HG02840 (cell line): ENCODE data around the gene FRMD1.

Source experiments
- ATAC-seq: cut with Tn5 transposase; IDR thresholded peaks from one replicate; pipeline ENCODE4 v1.9.1; 2021; ENCODE audit warnings: mild to moderate bottlenecking, moderate library complexity, moderate number of reproducible peaks; ENCODE audit not compliant: unreplicated experiment, low FRiP score

FRMD1 gene

DNA sequence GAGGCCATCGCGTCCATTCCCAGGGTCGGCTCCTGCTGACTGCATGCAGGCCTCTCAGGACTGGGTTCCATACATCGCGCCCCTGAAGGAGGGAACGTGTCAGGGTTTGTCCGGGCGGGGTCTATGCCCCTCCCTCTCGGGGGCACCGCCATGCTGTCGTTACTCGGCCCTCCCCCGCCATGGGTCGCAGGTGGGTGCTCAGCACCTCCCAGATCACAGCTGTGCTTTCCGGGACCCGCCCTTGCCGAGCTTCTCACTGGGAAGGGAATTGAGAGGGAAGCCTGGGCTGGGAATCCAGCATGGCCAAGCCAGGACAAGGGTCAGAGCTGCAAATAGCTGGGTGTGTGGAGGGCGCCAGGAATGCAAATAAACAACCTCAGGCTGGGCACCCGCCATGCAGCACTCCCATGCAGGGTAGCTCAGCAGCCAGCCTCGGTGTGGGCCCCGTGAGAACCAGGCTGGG is at the start of gene FRMD1:
Gene FRMD1 (minus strand): TSS at position 270 of the 463 bp plus-strand sequence. CDS start 118 bp downstream, at position 152.
- no peak for ATAC-seq

- ATAC-seq: no peak
Measured at GRCh38 chr6:168128006-168128630, 49.1 kb upstream of the FRMD1 start.

DNA sequence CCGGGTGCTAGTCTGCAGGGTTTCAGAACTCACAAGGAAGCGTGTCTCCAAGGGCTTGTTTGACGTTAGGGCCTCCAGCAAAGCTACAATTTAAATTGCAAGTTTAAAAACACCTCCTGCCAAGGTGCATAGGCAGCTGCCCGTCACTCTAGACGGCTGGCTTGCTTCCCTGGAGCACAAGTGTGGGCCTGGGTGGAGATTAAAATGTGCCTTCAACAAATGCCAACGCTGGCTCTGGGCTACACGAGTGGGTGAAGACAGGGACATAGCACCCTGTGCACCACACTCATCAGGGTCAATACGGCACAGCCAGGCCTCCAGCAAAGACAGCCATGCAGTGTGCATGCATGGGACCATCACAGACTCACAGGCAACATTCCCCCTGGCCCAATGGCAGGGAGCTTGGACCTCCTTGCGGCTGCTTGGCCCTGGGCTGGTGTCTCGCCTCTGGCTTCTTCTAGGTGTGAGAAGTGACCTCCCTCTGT is 48.4 kb upstream of the FRMD1 start:
- no peak for ATAC-seq

- ATAC-seq: no peak
Measured at GRCh38 chr6:168126566-168127383, 47.8 kb upstream of the FRMD1 start.

DNA sequence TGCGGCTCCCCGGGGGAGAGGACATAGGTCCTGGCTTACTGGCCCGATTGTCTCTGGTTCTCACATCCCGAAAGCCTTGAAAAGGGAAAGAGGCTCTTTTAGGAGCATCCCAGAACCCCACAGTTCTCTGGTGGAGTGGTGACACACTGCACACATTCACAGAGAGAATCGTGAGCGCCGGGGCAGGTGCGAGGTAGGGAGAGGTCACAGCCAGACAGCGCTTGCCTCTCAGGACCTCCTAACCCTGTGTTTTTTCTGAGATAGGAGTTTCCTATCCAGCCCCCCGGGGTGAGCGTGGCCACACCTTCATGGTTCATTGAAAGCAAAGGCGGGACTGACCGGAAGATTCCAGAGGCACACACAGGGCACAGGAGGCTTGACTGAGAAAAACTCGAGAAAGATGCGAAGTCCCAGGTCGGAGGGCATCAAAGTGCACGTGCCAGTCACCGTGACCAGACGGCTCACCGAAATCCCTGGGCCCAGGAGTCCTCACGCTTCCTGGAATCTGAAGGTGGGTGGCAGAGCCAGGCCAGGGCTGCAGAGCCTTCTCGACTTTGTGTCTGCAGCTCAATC is 46.5 kb upstream of the FRMD1 start:
- no peak for ATAC-seq

GRCh38 chr6:168124921-168125320 is 45.9 kb upstream of the FRMD1 start:
- ATAC-seq: no peak

- no peak for ATAC-seq
Measured at GRCh38 chr6:168124158-168124557, 45.1 kb upstream of the FRMD1 start.

- ATAC-seq: no peak
Measured at GRCh38 chr6:168123165-168123911, 44.3 kb upstream of the FRMD1 start.

- ATAC-seq: no peak
Measured at GRCh38 chr6:168122521-168122920, 43.5 kb upstream of the FRMD1 start.

GRCh38 chr6:168122011-168122410 is 43.0 kb upstream of the FRMD1 start:
- no peak for ATAC-seq

DNA sequence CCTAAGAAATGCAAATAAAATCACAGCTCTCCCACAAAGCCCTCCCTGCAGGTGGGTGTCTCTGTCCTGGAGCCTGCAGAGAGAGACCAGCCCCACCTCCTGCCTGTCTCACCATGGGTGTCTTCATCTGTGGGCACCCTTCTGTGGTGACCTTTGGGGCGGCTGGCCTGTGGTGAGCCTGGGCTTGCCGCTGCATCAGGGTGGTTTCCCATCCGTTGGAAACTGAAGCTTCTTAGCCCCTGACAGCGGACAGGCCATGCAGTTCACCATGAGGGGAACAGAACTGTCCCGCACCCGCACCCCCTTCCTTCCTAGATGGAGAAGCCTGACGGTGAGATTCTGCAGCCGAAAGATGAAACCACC is 42.3 kb upstream of the FRMD1 start:
- ATAC-seq: no peak

GRCh38 chr6:168120390-168121302 is 41.6 kb upstream of the FRMD1 start:
- no peak for ATAC-seq

DNA sequence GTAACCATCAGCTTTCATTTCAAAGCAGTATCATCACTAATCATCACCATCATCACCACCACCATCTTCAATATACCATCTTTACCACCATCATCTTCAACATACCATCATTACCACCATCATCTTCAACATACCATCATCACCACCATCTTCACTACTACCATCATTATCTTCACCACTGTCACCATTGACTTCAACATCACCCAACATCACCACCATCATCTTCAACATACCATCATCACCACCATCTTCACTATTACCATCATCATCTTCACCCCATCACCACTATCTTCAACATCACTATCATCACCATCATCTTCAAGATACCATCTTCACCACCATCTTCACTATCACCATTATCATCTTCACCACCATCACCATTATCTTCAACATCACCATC is 40.5 kb upstream of the FRMD1 start:
- ATAC-seq: no peak

DNA sequence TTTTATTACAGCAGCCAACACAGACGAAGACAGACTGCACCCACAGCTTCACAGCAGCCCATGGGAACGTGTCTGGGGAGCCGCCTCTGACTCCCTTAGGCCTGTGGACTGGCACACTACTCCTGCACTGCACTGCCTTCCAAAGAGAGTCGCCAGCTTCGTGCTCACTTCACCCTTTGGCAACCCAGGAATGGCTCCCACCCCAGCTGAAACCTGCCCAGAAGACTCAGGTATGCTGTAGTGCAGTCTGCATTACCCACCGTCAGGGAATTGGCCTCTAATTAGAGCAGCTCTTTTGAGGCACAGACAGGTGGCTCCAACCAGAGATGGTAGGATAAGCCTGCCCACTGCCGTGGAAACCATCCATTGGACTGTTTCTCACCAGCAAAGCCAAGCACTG is 39.9 kb upstream of the FRMD1 start:
- no peak for ATAC-seq

DNA sequence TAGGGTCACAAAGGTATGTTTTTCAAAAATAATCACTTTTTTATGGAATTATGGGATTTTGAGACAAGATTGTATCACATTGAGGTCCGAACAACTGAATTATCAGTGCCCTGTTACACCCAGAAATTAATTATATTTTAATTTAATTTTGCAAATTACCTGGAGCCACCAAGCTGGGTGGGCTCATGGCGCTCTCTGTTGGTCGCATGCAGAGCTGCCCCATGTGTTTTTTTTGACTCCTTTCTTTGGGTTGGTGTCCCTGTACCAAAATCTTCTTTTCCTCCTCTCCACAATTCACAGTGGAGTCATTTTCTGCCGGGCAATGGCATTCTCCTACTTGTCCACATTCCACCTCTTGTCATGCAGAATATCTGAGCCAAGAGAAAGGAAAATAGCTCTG is 38.9 kb upstream of the FRMD1 start:
- ATAC-seq: no peak

- no peak for ATAC-seq
Measured at GRCh38 chr6:168116975-168117899, 38.2 kb upstream of the FRMD1 start.

GRCh38 chr6:168116438-168116974 is 37.5 kb upstream of the FRMD1 start:
- ATAC-seq: no peak

DNA sequence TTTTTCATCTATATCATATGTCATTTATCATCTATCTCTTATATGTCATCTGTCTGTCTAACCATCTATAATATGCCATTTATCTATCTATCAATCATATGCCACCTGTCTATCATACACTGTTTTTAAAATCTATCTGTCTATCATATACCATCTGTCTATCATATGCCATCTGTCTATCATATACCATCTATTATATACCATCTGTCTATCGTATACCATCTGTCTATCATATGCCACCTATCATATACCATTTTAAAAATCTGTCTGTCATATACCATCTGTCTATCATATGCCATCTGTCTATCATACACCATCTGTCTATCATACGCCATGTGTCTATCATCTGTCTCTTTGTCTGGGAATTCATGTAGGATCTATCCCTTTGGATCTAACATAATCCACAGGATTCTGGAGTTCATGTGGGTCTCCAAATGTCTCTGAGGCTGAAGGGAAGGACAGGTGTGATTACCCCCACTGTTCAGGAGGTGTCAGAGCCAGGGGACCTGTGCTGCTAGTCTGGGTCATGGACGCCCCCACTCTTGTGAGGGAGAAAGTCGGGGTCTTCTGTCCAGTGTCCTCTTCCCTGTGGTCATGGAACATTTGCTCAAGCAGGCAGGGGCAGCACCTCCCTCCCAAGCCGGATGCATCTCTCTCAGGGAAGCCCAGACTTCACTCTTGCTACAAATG is 36.9 kb upstream of the FRMD1 start:
- no peak for ATAC-seq
